HG03469 (cell line): Measurements from ENCODE around the gene ACO2.
"Not testable (repeated sequence)": the region's sequence is repeated elsewhere in the genome, so short reads cannot be mapped to it uniquely, and the experiment has no call there.

Experiments used
- ATAC-seq: cut with Tn5 transposase; IDR thresholded peaks from one replicate; pipeline ENCODE4 v1.9.1; 2021; ENCODE audit warnings: mild to moderate bottlenecking, moderate library complexity, moderate number of reproducible peaks; ENCODE audit not compliant: unreplicated experiment

Gene ACO2

DNA sequence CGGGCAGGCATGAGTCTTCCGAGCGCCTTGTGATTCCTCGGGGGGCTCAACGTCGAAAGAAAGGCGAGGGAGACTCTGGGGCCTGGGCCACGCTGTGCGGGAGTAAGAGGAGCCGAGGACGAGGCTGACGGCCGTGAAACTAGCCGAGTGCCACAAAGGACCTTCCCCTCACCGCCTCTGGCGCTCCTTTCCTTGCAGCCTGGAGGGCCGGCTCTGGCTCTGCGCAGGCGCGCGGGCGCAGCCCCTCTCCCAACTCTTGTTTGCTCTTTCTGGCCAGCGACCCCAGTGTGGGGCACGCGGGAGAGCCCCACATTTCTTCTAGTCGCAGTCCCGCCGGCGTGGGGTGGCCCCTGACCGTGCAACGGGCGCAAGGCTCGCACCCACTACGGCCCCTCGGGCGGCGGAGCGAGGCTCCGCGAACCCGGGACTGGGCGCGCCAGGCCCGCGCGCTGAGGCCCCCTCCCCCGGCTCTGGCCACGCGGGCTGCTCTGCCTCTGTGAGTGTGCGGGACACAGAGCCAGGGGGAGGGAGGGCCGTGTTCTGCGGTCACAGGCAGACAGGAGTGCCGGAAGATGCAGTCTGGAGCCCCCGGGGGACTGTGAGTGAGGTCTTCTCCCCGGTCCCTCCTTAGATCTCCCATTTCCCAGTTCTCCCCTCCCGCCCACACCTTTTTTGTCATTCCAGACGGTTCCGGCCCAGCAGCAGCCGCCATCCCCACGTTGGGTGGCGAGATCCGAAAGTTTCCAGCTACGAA is 21.3 kb upstream of the ACO2 start:
- ATAC-seq, result no peak

DNA sequence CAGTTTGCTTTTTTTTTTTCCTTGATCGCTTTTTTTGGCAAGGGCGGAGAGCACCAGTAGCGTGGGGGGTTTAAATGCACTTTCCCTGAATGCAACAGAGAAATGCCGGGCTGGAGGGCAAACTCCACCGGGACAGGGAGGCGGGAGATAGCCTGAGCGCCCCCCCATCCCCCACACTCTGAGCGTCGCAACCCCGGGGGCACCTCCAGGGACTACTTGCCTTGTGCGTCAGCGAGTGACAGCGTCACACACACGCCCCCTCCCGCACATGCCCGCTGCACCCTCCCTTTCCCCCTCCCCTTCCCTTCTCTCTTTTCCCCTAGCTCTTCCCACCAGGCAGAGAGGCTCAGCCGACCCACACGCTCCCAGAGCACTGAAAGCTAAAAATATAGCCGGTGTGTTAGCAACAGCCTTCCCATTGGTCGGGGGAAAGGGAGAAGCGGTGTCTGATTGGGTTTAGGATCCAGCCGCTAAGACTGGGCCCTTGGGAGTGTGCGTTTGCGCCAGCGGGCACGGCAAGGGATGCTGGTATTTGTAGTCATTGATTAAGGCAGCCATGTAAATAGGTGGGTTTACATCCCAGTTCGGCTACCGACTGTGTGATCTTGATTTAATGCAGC is 20.6 kb upstream of the ACO2 start:
- ATAC-seq, result peak; percentile 33

DNA sequence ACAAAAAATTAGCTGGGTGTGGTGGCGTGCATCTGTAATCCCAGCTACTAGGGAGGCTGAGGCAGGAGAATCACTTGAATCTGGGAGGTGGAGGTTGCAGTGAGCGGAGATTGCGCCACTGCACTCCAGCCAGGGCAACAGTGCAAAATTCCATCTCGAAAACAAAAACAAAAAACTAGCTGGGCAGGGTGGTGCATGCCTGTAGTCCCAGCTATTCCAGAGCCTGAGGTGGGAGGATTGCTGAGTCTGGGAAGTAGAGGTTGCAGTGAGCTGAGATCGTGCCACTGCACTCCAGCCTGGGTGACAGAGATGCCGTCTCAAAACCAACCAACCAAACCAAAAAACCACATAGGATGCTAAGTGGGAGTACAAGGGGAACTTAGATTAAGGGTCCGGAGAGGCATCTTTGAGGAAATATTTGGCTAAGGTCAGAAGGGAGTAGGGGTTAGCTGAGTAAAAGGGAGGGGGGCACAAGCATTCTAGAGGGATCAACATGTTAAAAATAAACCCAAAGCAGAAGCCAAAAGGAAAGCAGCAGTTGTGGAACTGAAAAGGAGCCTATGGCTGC is 10.7 kb upstream of the ACO2 start:
- ATAC-seq, result no peak

DNA sequence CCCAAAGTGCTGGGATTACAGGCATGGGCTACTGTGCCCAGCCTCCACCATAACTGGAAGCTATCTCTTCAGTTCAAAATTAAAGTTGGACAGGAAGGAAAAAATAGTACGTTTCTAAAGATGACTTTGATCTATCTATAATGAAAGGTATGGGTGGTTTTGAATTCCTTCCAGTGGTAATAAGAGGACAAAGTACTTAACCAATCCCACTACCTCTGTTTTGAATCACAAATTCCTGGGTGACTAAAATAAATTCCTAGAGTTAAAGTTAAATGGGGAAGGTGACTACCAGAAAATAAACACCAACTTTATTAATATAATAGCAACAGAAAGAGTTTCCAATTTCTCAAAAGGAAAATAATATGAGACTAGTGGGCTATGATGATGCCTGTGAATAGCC is 9.5 kb upstream of the ACO2 start:
- no peak for ATAC-seq

DNA sequence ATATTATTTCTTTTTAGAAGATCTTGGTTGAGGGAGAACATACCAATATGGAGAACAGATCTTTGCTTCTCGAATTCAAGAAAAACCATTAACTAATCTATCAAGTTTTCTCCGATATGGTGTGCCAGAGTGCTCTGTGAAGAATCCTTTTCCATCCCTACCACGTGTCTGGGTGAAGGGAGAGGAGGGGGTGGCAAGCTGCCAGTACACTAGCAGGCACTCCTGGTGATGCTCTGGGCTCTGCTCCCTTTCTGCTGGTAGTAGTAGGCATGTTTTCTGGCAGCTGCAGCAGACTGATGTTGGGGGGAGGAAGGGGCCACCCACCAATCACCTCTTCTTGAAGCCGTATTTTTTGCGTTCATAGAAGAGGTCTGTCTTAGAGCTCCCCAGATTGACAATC is 8.8 kb upstream of the ACO2 start:
- ATAC-seq, result not testable (repeated sequence)

DNA sequence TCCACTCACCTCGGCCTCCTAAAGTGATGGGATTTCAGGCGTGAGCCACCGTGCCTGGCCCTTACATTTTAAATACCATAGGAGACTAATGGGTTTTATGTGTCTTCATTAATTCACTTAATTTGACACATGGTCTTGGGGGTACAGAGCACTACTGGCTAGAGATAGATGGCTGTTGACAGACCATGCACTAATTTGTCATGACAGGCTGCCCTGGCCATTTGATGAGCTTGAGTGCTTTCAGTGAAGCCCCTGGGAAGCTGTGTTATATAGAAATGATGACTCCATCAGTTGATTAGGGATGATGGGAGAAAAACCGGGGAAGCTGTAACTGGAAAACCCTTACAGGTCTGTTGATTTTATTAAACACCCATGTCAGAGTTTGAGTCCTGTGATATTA is 7.0 kb upstream of the ACO2 start:
- no peak for ATAC-seq

DNA sequence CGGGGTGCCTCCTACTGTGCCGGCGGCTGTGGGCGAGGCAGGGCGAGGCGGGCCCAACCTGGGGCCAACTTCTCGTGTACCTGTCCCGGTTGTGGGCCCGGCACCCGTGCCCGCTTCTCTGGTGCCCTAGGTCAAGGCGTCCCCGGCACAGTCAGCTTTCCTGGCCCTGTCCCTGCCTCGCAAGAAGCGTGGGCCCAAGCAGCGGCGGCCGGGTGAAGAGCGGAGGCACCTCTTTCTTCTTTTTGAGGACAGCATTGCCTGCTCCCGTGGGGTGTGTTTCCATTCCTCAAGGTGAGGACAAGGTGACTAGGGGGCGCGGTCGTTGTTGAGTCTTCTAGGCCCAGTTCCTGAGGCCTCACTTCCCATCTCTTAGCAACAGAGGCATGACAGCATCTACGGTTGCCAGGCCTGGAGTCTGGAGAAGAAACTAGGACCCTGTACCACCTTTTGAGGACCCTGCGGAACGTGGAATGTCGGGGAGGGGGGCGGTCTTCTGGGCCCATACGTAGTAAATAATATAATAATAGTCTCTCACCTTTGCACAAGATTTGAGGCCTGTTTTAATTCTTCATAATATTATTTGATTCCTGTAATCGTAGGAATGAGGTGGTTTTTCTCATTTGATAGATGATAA is 418 bp downstream of the ACO2 start:
- ATAC-seq, result peak; percentile 4

DNA sequence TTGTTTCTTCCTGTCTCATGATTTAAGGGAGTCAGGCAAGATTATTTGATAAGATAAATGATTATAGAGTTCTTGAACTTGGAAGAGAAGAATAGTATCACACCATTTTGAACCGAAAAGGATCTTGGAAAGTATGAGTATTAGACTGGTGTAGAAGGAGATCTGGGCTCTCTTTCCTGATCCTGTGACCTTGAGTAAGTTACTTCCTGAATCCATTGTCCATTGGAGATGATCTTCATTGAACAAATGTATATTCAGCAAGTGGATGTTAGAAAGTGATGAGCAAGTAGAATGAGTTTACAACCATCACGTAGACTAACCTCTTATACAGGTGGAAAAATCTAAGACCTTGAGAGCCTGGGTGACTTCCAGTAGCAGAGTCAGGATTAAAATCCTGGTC is 2.0 kb downstream of the ACO2 start:
- no peak for ATAC-seq

DNA sequence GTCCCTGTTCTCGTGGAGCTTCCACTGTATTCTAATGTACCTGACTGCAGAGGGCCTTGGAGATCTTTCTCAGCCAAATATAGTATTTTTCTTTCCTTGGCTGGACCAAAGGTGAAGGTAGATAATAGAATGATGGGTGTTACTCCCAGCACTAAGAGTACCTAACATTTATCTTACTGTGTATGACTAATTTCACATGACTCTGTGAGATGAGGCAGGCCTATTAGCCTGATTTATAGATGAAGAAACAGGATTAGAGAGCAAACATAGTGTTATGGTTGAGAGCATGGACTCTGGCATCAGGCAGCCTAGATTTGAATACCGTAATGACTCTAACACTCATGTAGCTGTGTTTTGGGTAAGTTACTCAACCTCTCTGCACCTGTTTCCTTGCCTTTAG is 2.7 kb downstream of the ACO2 start:
- ATAC-seq, result no peak

DNA sequence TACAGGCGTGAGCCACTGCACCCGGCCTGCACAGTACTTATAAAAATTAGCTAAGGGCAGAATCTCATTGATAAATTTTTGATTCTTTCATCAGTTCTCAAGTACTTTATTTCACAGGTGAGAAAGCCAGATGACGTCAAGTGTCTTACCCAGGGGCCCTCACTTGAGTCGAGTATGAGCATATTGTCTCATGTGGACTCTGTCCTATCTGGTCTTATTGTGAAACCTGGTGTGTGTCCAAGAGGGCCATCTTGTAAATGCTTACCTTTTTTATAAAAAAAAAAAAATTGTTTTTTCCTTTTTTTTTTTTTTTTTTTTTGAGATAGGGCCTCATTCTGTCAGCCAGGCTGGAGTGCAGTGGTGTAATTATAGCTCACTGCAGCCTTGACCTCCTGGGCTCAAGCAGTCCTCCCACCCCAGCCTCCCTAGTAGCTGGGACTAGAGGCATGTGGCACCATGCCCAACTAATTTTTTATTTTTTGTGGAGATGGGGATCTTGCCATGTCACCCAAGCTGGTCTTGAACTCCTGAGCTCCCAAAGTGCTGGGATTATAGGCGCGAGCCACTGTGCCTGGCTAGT is 6.0 kb downstream of the ACO2 start:
- no peak for ATAC-seq

DNA sequence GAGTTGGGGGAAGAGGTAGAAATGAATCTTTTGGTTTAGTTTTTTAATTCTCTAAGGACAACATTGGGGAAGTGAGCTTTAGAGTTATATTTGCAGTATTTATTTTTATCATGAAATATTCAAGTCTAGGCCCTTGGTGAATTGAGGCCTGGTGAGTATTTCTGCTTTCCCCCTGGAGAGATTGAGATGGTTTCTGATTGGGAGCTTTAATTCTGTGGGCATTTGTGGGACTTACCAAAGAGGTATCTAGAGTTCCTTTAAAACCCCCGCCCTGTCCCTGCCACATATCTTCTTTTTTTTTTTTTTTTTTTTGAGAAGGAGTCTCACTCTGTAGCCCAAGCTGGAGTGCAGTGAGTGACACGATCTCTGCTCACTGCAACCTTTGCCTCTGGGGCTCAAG is 9.6 kb downstream of the ACO2 start:
- ATAC-seq, result no peak

DNA sequence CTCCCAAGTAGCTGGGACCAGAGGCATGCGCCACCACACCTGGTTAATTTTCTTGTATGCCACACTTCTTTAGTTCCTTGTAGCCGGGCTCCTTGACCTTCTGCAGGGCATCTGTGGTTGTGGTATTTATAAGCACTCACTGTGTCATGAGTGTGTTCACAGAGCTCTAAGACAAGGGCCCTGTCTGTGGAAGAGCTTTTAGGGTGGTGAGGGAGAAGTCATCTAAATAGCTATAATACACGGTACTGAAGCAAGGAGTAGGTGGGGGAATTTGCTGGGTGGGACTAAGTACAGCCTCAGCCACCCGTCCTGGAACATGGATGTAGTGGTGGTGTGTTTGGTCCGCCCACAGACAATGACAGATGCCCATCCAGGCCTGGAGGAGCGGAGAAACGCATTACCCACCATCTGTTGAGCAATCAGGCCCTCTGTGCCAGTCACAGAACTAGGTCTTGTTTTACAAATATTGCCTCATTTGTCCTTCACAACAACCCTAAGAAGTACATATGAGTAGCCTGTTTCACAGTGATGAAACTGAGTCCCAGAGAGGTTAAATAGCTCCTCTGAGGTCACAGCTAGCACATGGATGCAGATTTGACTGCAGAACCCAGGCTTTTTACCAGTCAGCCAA is 10.1 kb downstream of the ACO2 start:
- no peak for ATAC-seq

DNA sequence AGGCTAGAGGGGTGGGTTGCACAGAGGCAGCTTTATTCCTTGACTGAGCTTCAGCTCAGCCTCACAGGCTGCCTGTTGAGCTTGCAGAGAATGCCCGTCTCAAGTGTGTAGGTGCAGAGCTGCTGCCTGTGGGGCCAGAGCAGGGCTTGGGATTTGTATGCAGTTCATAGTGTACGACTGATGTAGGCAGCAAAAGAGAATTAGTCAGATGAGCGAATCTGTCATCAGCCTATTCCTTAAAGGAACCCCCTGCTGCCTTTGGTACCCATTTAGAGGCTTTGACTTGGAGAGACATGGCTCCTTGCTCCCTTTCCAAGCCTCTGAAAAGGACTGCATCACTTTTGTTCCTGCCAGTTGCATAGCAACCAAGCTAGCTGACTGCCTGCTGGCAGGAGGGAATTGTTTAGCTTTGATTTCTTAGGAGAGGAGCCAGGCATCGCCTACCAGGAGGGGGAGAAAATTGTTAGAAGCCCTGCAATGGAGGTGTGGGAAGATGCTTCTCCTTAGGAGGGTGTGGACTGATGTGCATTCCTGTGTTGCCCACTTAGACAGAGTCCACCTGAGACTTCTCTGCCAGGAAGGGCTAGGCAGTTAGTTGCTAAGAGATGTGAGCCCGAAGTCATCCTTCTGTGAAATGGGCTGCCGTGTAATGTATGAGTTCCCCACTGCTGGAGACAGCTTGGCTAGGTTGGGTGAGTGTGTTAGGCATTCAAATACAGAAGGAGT is 10.9 kb downstream of the ACO2 start:
- no peak for ATAC-seq

DNA sequence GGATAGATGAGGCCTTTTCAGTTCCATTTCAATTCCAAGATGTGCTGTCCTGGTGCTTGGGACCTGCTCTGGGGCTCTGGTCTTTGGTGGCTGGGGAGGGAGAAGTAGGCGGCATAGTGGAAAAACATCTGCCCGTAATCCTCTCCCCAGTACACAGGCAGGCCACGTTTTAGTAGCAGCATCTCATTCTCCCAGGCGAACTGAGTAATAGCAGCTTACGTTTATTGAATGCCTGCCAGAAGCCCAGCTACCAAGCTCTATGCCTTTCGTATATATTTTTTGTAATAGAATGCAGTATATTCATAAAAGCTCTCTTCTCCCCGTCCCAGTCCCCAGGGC is 11.4 kb downstream of the ACO2 start:
- ATAC-seq, result no peak

DNA sequence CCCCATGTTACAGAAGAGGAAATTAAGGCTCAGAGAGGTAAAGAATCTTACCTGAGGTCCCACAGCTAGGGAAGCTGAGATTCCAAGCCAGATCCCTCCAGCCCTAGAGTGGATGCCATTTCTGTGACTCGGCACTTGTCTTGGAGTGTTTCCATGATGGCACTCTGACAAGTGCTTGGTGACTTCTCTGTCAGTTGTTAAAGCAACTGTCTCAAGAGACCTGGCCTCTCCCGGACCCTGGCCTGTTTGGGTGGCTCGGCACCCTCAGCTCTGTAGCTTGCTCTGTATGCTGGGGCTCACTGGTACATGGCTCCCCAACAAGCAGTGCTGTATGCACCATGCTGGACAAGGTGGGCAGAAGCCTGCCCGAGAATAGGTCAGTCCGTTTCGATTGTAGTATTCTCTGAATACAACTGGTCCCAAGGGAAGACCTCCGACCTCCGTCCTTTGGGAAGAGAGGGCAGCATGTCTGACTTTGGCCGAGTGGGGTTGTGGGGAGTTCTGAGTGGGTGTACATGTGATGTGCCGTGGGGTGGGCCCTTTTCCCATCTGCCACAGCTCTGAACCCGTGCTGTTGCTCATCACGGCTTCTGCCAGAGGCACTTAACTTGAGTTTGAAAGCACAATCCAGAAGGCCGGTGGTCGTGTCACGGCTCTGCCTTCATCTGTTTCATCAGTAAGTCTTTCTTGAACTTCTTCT is 12.4 kb downstream of the ACO2 start:
- no peak for ATAC-seq

DNA sequence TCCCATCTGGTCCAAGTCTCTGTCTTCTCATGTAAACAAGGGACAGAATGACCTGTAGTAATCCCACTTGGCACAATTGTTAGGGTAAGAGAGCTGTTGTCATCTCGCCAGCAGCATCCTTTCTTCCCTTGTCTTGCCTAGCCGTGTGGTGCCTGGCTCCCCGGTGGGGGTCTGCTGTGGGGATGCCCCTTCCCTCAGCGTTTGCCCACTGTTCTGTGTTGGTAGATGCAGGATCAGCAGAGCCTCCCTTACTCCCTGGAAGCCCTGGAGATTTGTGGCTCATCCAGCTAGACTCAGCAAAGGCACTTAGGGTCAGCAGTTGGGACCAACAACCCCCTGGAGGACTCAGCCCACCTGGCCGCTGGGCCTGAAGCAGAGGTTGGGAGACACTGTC is 13.0 kb downstream of the ACO2 start:
- no peak for ATAC-seq

DNA sequence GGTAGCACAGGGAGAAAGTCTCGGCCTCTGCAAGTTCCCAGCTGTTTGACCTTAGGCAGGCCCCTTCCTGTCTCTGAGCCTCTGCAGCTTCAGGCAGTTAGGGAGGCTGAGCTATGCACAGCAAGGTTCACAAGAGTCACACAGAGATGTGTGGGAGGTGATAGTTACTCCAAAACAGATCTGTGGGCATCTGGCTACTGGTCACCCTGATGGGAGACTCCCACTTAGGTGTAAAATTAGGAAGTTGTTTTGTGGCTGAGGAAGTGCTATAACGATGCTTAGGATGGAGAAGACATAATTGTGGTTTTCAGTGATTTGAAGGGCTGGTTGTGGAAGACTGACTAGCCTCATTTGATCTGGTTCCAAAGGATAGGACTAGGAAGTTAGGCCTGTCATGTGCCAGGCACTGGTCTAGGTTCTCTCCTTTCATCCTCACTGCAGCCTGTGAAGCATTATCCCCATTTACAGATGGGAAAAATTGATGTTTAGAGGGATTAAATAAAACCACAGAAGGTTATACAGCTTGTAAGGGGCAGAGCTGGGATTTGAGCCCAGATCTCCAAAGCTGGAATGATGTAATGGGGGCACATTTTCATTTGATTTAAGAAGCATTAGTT is 13.5 kb downstream of the ACO2 start:
- no peak for ATAC-seq

DNA sequence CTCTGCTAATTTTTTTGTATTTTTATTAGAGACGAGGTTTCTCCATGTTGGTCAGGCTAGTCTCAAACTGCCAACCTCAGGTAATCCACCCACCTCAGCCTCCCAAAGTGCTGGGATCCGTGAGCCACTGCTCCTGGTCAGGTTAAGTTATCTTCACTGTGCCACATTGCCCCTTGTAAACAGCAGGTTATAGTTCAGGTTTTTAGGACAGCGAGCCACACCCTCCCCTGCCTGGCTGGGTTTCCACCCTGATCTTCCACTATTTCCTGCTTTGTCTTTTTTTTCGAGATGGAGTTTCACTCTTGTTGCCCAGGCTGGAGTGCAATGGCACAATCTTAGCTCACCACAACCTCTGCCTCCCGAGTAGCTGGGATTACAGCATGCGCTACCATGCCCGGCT is 16.1 kb downstream of the ACO2 start:
- no peak for ATAC-seq

DNA sequence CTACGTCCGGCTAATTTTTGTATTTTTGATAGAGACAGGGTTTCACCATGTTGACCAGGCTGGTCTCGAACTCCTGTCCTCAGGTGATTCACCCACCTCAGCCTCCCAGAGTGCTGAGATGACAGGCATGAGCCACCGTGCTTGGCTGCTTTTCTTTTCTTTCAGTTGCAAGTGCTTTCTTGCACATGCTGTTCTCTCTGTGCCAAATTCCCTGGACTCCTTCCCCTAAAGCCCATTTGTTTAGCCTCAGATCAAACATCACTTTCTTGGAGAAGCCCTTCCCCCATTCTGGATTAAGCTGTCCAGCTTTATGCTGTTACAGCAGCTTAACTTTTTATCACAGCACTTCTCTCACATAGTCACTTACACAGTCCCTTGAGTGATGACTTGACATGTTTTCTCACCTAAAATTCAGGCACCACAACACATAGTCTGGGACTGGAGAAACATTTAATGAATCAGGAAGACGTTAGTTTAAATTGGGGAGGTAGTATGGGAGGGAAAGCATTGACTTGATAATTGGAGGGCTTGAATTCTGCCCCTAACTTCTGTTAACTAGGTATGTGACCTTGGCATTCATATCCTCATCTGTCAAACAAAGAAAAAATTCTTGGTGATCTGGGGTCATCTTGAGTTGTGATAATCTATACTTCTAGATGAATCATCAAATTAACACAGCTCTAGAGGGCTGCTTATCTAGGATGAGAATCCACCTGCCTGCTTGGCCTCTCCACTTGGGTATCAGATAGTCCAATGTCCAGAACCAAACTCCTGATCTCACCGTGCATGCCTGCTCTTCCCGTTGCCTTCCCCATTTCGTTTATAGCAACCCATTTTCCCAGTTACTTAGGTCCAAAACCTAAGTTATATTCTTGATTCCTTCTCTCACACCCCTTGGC is 18.4 kb downstream of the ACO2 start:
- no peak for ATAC-seq
